GM21528 (cell line): ENCODE results near the gene ZNF93.
"Not testable (repeated sequence)": the region's sequence is repeated elsewhere in the genome, so short reads cannot be mapped to it uniquely, and the experiment has no call there.

Experiments used
- ATAC-seq: cut with Tn5 transposase; IDR thresholded peaks from one replicate; pipeline ENCODE4 v1.9.1; 2021; ENCODE audit warnings: mild to moderate bottlenecking, moderate library complexity; ENCODE audit not compliant: unreplicated experiment, low FRiP score

ZNF93 gene

DNA sequence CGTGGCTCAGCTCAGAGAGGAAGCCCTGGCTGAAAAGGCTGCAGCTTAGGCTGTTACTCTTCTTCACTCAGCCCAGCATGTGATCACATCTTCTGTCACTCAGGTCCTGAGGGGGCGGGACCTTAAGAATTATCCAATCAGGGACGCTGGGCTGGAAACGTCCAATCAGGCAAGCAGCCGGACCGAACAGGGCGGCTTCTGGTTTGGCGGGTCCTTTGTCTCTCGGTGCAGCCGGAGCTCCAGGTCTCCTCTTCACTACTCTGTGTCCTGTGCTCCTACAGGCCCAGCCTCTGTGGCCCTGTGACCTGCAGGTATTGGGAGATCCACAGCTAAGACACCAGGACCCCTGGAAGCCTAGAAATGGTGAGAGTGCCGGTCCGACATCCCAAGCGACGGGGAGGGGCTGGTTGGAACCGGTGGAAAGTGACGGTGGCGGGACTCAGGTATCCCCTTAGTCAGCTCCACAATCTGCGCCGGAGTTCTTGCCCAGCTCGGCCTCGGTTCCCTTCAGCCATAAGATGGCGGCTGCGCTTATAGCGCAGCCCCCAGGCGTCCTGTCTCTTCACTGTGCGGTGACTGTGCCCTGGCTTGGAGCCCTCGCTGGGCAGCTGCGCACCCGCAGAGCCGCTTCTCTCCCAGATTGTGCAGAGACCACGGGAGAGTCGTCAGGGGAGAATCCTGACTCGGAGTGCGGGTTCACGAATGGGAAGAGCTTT is at the start of gene ZNF93:
Gene ZNF93, plus strand, starts transcription at position 218 of the 716 bp plus-strand sequence. Its CDS starts 143 bp downstream, at position 361.
- peak; percentile 92 for ATAC-seq

DNA sequence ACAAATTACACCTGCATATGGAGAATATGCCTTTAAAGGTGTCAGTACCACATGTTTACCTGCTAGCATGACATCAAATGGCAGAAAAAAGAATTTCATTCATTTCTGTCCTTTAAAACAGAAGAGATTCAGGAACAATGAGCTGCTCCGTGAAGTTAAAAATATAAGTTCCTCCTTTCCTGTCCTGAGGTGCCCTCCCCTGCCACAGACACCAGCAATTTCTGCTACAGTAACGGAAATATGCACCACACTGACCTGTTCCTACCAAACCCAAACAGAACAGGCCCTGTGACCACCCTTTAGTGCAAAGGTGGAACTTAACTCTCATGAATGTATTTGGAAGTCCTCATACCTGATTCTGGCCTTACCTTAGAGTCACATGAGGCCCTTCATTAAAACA is 49.0 kb upstream of the ZNF93 start:
- ATAC-seq: not testable (repeated sequence)

DNA sequence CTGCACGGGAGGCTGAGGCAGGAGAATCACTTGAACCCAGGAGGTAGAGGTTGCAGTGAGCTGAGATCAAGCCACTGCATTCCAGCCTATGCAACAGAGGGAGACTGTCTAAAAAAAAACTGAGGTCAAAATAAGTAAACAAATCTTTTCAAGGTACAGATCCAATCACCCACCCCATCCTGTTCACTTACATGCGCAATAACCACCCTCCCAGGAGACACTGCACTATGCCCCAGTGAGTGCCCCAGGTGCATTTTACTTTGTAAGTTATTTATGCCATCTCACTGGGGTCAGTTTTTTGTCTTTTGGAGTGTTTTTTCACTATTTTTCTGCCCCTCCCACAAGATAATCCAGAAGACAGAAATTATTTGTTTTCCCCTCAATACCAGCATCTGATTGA is 42.0 kb upstream of the ZNF93 start:
- no peak for ATAC-seq

- no peak for ATAC-seq
These were observed 39.9 kb upstream of the ZNF93 start for GRCh38 chr19:19860756-19861390.

DNA sequence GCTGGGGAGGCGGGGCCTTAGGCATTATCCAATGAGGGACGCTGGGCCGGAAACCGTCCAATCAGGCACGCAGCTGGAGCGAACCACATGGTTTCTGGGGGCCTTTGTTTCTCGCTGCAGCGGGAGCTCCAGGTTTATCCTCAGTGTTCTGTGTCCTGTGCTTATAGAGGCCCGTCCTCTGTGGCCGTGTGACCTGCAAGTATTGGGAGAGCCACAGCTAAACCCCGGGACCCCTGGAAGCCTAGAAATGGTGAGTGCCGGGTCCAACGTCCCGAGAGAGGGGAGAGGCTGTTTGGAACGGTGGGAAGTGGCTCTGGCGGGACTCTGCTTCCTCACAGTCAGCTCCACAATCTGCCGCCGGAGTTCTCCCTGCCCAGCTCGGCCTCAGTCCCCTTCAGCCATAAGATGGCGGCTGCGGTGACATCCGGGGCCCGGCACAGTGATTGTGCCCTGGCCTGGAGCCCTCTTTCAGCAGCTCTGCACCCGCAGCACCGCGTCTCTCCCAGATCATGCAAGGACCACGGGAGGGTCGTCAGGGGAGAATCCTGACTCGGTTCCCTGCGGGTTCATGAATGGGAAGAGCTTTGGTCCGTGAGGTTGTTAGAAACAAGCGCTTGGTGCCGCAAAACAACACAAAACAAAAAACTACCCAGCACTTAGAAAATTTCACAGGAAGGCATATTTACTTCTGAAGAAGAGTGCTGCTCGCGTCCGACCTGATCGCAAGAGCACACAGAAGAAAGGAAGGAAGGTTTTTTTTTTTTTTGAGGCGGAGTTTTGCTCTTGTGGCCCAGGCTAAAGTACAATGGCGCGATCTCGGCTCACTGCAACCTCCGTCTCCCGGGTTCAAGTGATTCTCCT is 34.8 kb upstream of the ZNF93 start, which contains the start of gene ZNF253:
Gene ZNF253, plus strand, starts transcription at position 133 of the 861 bp plus-strand sequence. Its CDS starts 115 bp downstream, at position 248.
- peak; percentile 95 for ATAC-seq

DNA sequence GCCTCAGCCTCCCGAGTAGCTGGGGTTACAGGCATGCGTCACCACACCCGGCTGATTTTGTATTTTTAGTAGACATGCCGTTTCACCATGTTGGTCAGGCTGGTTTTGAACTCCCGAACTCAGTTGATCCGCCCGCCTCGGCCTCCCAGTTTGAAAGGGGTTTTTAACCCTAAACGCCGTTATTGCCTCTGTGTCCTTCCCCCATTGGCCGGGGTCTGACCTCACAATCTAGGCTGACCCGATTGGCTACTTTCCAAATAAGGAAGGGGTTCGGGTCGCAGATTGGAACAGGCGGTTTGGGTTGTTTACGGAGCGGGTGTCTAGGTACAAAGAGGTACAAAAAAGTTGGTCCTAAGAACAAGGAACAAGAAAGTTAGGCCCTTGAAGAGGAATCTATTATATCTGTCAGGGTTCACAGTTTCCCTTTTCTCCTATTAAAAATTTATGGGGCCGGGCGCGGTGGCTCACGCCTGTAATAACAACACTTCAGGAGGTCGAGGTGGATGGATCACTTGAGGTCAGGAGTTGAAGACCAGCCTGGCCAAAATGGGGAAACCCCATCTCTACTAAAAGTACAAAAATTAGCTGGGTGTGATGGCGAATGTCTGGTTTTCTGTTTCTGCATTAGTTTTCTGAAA is 34.0 kb upstream of the ZNF93 start:
- ATAC-seq: no peak

DNA sequence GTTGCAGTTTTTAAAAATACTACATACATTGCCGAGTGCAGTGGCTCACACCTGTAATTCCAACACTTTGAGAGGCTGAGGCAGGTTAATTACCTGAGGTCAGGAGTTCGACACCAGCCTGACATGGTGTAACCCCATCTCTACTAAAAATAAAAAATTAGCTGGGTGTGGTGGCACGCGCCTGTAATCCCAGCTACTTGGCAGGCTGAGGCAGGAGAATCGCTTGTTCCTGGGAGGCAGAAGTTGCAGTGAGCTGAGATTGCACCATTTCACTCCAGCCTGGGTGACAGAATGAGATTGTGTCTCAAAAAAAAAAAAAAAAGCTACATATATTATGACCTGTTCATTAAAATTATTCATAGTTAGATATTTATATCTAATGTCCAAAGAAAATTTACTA is 30.7 kb upstream of the ZNF93 start:
- not testable (repeated sequence) for ATAC-seq

DNA sequence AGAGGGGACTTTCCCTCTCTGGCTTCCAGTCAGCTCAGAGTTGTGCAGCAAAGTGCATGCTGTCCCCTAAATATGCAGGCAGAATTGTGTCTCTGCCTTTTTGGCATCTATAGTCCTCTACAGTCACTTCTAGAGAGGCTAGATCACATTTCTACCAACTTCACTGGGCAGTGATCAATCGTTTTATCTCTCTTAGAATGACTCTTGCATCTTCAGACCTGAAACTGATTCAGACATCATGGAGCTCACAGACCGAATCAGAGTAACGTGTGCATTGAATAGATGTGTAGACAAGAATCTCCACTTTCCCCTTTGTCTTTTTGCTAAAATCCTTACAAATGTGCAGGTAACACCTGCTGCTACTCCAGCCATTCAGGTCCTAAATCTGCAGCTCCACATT is 28.8 kb upstream of the ZNF93 start:
- ATAC-seq: no peak

DNA sequence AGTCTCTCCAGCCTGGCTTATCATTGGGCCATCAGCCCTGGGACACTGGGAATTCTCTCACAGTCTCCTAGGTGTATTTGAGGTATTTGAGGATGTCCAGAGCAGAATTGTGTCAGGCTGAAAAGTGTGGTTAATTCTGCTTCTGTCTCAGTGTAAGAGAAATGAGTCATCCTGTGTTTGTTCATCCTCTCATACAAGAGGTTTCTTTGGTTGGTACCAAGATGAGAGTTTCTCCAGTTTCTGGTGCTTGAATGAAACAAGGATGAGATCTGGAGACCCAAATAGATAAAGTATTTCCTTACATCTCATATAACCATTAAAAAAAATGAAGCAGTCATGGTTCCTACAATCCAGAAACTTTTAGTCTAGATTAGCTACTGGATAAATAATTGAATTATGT is 27.4 kb upstream of the ZNF93 start:
- no peak for ATAC-seq

DNA sequence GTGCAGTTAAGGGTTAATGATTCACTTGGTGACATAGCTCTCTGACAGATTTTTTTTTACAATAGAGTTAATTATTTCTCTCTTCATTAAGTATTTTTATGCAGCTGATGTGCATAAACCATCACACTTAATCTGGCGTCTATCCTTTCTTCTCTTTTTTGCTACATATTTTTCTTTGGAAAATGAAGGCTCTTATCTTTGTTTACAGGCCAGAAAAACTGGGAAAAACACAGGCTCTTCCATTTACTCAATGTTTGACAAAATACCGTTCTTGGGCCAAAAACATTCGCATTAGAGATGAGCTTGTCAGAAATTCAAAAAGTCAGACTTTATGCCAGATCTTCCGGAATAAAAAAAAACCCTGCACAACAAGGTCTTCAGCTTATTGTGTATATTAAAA is 23.0 kb upstream of the ZNF93 start:
- ATAC-seq: no peak

- no peak for ATAC-seq
These were observed 16.2 kb upstream of the ZNF93 start for GRCh38 chr19:19884583-19884982.

DNA sequence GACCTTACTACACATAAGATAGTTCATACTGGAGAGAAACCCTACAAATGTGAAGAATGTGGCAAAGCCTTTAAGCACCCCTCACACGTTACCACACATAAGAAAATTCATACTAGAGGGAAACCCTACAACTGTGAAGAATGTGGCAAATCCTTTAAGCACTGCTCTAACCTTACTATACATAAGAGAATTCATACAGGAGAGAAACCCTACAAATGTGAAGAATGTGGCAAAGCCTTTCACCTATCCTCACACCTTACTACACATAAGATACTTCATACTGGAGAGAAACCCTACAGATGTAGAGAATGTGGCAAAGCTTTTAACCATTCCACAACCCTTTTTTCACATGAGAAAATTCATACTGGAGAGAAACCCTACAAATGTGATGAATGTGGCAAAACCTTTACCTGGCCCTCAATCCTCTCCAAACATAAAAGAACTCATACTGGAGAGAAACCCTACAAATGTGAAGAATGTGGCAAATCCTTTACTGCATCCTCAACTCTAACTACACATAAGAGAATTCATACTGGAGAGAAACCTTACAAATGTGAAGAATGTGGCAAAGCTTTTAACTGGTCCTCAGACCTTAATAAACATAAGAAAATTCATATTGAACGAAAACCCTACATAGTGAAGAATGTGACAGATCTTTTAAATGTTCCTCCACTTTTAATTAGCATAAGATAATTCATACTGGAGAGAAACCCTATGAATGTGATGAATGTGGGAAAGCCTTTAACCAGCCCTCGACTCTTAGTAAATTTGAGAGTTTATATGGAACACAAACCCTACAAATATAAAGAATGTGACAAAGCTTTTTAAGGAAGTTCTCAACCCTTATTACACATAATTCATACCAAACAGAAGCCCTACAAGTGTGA is 8.4 kb upstream of the ZNF93 start:
- ATAC-seq: not testable (repeated sequence)

- peak; percentile 12 for ATAC-seq
These were observed 512 bp upstream of the ZNF93 start for GRCh38 chr19:19900139-19900728.

DNA sequence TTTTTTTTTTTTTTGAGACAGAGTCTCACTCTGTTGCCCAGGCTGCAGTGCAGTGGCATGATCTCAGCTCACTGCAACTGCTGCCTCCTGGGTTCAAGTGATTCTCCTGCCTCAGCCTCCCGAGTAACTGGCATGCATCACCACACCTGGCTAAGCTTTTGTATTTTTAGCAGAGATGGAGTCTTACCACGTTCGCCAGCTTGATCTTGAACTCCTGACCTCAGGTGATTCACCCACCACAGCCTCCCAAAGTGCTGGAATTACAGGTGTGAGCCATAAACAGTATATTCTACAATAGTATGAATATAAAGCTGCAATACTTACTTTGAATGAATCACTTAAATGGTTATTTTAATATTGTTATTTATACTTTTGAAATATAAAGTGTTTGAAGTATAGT is 6.8 kb downstream of the ZNF93 start:
- ATAC-seq: not testable (repeated sequence)

DNA sequence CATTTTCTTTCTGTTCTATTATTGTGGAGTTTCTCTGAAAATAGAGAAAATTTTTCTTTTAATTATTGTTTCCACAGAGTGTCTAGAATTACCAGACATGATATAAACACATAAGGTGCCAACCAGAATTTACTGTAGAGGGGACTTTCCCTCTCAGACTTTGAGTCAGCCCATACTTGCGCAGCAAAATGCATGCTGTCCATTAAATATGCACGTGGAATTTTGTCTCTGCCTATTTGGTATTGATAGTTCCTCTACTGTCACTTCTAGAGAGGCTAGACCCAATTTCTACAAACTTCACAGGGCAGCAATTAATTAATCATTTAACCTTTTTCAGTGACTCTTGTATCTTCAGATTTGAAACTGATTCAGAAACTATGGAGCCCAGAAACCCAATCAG is 8.9 kb downstream of the ZNF93 start:
- no peak for ATAC-seq

- no peak for ATAC-seq
These were observed 10.4 kb downstream of the ZNF93 start for GRCh38 chr19:19911150-19911549.

GRCh38 chr19:19914596-19914995 is 13.8 kb downstream of the ZNF93 start:
- no peak for ATAC-seq

GRCh38 chr19:19930417-19930816 is 29.7 kb downstream of the ZNF93 start:
- not testable (repeated sequence) for ATAC-seq
